ENCODE data around the gene PRXL2B. TPM values are rescaled to one million over a fixed set of nuclear protein-coding genes. Genes with fewer than 3 reads are reported as not detected.
A peak's percentile ranks its signal among the peaks of the same experiment; 100 is the strongest.

Gene PRXL2B
- total and polyA plus RNA-seq, 7 donors, result 0.97 to 3.9 (median 2.6) TPM

- no peak for DNase-seq
- no peaks in the 10 kb centered on the region for H3K9me3 ChIP-seq
Observed at GRCh38 chr1:2593251-2593878, 6.8 kb downstream of the PRXL2B start.

DNA sequence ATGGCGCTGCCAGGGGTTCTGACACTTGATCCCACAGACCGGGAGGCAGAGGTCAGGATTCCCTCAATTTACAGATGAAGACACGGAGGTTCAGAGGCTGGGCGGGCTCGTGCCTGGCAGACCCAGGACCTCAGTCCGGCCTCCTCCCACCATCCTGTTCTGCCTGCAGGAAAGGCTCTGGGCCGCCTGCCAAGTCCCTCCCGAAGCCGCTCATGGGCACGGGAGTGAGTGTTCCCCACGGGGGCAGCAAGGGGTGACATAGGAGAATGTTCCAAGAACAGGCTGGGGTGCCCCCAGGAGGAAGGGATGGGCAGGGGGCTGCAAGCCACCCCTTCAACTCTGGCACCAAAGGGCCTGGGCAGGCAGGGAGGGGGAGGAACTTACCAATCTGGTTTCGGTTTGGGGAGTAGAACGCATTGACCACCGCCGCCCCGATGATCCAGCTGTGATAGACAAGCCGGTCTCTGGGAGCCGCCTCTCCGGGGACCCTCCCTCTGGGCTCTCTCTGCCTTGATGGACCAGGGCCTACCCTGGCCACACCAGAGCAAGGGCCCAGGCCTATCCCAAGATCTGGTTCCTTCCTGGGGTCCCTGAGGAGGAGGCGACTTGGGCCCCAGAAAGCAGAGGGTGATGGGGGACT is 7.5 kb downstream of the PRXL2B start:
- peak; percentile 51 to 62 for DNase-seq
- 29 to 36% (median 34%) methylated on average over 20 of the region's 20 CpGs for WGBS, 3 donors
- peak in 1 of 4 donors; percentile 37 for ATAC-seq
- no peak overlapping the region for H3K27ac ChIP-seq
- TF ChIP-seq, protein P1, sequence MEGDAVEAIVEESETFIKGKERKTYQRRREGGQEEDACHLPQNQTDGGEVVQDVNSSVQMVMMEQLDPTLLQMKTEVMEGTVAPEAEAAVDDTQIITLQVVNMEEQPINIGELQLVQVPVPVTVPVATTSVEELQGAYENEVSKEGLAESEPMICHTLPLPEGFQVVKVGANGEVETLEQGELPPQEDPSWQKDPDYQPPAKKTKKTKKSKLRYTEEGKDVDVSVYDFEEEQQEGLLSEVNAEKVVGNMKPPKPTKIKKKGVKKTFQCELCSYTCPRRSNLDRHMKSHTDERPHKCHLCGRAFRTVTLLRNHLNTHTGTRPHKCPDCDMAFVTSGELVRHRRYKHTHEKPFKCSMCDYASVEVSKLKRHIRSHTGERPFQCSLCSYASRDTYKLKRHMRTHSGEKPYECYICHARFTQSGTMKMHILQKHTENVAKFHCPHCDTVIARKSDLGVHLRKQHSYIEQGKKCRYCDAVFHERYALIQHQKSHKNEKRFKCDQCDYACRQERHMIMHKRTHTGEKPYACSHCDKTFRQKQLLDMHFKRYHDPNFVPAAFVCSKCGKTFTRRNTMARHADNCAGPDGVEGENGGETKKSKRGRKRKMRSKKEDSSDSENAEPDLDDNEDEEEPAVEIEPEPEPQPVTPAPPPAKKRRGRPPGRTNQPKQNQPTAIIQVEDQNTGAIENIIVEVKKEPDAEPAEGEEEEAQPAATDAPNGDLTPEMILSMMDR (IDR thresholded peaks at IDR 0.05), result no peak
- intact Hi-C loops (cut with DNase I), result no loop called here
- no peaks in the 10 kb centered on the region for H3K4me1 ChIP-seq
- H3K4me3 ChIP-seq, result peak overlapping the region; percentile 32
- no peaks in the 10 kb centered on the region for H3K9me3 ChIP-seq
- peaks cover 0 to 28% (median 3%) of the 10 kb centered on the region in 3 donors for H3K27me3 ChIP-seq (ENCODE audit: insufficient read depth in 3 of 3, low read length in 2 of 3)
- H3K36me3 ChIP-seq (ENCODE audit: insufficient read depth in 1 of 2, low read depth in 1 of 2), result no peaks in the 10 kb centered on the region

More at GRCh38 chr1:2593251-2593878, 6.8 kb downstream of the PRXL2B start:
- Histone ChIP-seq H3K27ac (no peak overlapping the region), H3K27me3 (ENCODE audit: insufficient read depth in 3 of 3, low read length in 2 of 3) (peaks cover 0 to 28% (median 3%) of the 10 kb centered on the region in 3 donors), H3K4me3 (no peak overlapping the region), H3K4me1 (no peaks in the 10 kb centered on the region), H3K36me3 (ENCODE audit: insufficient read depth in 1 of 2, low read depth in 1 of 2) (no peaks in the 10 kb centered on the region)
- intact Hi-C loops (cut with DNase I), result no loop called here
- TF ChIP-seq, protein P1 (IDR thresholded peaks at IDR 0.05), result no peak
- WGBS, 3 donors, result 51 to 52% (median 52%) methylated on average over 25 to 26 of the region's 26 CpGs
- ATAC-seq, result no peak

- Histone ChIP-seq H3K27me3 (ENCODE audit: insufficient read depth in 3 of 3, low read length in 2 of 3) (peaks cover 0 to 28% (median 3%) of the 10 kb centered on the region in 3 donors), H3K4me3 (no peak overlapping the region), H3K9me3 (no peaks in the 10 kb centered on the region), H3K4me1 (no peaks in the 10 kb centered on the region), H3K36me3 (ENCODE audit: insufficient read depth in 1 of 2, low read depth in 1 of 2) (no peaks in the 10 kb centered on the region), H3K27ac (no peak overlapping the region)
- intact Hi-C loops (cut with DNase I), result no loop called here
- WGBS, 3 donors, result 78 to 88% (median 86%) methylated on average over 12 to 17 of the region's 17 CpGs
- ATAC-seq (no peak), DNase-seq (peak in 1 of 2 donors; percentile 58)
- TF ChIP-seq, protein P1 (IDR thresholded peaks at IDR 0.05), result no peak
Observed at GRCh38 chr1:2594641-2595131, 8.1 kb downstream of the PRXL2B start.

DNA sequence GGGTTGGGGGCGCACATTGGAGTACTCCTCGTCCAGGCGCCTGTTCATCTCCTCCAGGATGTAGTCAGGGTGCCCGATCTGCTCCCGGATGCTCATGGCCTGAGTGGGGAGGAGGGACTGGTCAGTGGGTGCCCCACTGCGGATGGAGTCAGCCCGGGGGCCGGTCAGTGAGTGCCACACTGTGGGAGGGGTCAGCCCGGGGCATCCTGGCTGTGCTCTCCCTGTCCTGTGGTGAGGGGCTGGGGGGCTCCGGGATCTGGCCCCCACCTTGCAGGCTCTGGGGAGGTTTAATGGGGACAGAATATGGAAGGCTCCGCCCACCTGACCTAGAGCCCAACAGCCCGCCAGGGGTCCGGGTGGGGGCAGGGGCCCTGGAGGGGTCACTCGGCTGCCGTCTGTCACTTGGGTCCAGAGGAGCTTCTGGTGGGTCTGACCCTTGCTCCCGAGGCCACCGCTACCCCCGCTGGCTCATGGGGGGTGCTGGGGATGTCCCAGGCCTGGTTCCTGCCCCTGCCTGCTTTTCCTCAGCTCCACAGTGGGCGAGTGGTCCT is 8.8 kb downstream of the PRXL2B start:
- 69 to 74% (median 69%) methylated on average over 15 to 19 of the region's 19 CpGs for WGBS, 3 donors

More for the DNA sequence above, 8.8 kb downstream of the PRXL2B start:
- Histone ChIP-seq H3K9me3 (no peaks in the 10 kb centered on the region), H3K4me3 (no peak overlapping the region), H3K4me1 (no peaks in the 10 kb centered on the region), H3K36me3 (ENCODE audit: insufficient read depth in 1 of 2, low read depth in 1 of 2) (no peaks in the 10 kb centered on the region), H3K27ac (no peak overlapping the region), H3K27me3 (ENCODE audit: insufficient read depth in 3 of 3, low read length in 2 of 3) (peaks cover 0 to 28% (median 3%) of the 10 kb centered on the region in 3 donors)
- ATAC-seq (no peak), DNase-seq (no peak)
- TF ChIP-seq, protein P1 (IDR thresholded peaks at IDR 0.05), result no peak
- intact Hi-C loops (cut with DNase I), result no loop called here

Data from psoas muscle (tissue), 8 donors.